ENCODE measurements around the gene LIN28B.

The LIN28B gene

GRCh38 chr6:104930939-104931338 lies 26.0 kb upstream of the LIN28B start:
- DNase-seq (ENCODE audit: low read depth), result no peak
- TF ChIP-seq CTCF (conservative IDR thresholded peaks at IDR 0.05; ENCODE audit: low read depth, low read length), result no peak

DNA sequence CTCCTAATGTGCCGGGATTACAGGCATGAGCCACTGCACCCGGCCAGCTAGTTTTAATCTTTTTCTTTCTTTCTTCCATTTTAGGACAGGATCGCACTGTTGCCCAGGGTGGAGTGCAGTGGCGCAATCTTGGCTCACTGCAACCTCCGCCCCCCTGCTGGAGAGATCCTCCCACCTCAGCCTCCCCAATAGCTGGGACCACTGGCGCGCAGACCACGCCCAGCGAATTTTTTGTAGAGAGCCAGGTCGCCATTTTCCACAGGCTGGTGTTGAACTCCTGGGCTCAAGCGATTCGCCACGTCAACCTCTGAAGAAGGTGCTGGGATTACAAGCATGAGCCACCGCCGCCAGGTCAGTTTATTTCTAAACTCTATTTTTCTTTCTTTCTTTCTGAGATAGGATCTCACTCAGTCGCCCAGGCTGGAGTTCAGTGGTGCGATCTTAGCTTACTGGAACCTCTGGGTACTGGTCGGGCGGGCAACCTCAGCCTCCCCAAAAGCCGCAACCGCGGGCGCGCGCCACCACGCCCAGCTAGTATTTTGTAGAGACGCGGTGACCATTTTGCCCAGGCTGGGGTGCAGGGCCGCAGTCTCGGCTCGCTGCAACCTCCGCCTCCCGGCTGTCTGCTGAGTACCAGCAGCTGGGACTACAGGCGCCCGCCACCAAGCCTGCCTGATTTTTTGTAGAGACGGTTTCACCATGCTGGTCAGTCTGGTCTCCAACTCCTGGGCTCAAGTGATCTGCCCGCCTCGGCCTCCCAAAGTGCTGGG lies 20.0 kb upstream of the LIN28B start:
- DNase-seq (ENCODE audit: low read depth), result no peak
- no peak for TF ChIP-seq CTCF (conservative IDR thresholded peaks at IDR 0.05; ENCODE audit: low read depth, low read length)
- no peak overlapping the region for H3K4me3 ChIP-seq (ENCODE audit: low read depth, low read length)

More at GRCh38 chr6:104930939-104931338, 26.0 kb upstream of the LIN28B start:
- H3K4me3 ChIP-seq (ENCODE audit: low read depth, low read length), result no peak overlapping the region

DNA sequence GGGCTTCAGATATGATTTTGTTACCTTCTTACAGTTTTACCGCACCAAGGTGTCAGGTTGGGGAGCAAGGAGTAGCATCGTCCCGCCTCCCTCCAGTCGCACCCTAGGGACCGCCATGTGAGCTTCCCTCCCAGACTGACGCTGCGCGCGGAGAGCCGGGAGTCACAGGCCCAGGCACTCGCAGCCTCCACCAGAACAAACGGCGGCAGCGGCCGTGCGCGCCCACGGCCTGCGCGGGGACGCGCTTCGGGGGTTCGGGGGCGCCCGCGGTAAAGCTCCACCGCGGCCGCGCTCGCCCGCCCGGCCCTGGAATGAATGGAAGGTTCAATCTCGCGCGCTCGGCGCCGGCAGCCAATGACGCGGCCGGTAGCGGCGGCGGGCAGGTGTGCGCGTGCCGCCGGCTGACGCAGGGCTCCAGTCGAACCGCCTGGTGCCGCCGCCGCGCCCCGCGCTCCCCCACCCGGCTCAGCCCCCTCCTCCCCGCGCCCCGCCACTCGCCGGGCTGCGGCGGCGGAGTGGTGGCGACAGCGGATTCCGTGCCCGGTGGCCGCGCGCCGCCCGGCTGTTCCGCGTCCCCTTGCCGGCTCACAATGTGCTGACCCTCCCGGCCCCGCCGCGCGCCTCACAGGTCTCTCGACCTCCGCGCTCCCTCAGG lies 16.5 kb upstream of the LIN28B start:
- no peak for DNase-seq (ENCODE audit: low read depth)
- H3K4me3 ChIP-seq (ENCODE audit: low read depth, low read length), result peak overlapping the region; percentile 45
- no peak for TF ChIP-seq CTCF (conservative IDR thresholded peaks at IDR 0.05; ENCODE audit: low read depth, low read length)

DNA sequence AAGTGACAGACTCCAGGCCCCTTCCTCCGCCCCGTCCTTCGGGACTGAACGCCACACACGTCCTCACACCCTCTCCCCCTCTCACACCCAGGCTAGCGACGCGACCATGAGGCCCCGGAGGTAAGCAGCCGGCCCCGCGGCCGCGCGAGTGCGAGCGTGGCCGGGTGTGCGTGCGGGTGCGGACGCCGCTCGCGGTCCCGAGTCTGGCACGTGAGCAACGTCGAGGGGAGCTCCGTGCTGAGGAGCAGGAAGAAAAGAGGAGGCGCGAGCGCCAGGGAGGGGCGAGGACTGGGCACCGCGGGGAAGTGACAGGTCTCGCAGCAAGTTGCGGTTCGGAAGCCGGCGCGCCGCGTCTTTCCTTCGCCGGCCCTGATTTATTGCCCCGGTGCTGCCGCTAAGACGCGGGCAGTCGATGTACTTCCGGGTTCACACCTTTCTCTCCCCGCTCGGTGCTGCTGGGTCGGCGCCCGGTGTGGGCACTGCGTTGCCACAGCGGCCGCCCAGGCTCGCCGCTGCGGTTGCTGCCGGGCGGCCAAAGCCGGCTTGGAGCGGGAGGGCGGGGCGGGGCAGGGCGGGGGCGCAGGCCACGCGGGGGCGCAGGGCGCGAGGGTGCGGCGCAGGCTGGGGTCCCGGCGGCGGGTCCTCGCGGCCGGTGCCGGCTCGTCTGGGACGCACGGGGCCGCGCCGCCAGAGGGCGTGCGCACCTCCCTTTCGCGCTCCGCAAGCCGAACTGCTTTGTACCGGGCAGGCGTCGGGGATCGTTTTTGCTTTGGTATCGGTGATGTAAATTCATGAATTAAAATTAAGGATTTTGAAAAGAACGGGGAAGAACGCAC lies 15.8 kb upstream of the LIN28B start:
- peak; percentile 50 for DNase-seq (ENCODE audit: low read depth)
- H3K4me3 ChIP-seq (ENCODE audit: low read depth, low read length), result peak overlapping the region; percentile 45
- peak; percentile 58 for TF ChIP-seq CTCF (conservative IDR thresholded peaks at IDR 0.05; ENCODE audit: low read depth, low read length)

DNA sequence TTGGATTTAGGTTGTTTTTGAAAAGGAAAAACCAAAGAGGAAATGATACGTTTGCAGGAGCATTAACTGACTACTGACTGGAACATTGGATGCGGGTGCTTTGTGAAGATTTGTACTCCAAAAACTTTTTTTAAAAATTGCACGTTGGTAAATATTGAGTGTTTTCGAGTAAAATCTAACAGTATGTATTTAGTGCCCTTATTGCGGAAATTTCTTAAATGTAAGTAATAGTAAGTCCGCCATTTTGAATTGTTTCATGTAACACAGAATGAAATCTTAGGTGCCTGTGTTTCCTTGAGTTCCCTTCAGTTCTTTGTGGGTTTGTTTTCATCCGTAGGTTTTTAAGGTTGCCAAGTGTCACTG lies 15.2 kb upstream of the LIN28B start:
- no peak for DNase-seq (ENCODE audit: low read depth)
- H3K4me3 ChIP-seq (ENCODE audit: low read depth, low read length), result peak overlapping the region; percentile 45
- no peak for TF ChIP-seq CTCF (conservative IDR thresholded peaks at IDR 0.05; ENCODE audit: low read depth, low read length)

DNA sequence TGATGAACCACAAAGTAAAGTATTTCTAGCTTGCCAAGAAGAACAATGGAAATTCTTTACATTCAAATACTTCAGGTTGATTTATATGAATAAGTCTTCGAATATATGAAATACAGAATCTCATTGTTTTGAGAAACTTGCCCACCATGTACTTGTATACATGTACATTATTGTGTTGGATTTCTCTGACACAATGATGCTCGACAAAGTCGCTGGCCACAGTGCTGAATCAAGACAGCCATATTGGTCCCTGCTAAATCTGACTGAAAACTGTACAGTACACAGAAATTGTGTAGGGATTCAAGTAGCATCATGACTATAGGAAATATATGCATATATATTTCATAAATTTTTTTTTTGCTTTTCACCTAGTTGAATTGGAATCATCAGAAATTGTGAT lies 13.1 kb upstream of the LIN28B start:
- no peak for TF ChIP-seq CTCF (conservative IDR thresholded peaks at IDR 0.05; ENCODE audit: low read depth, low read length)
- H3K4me3 ChIP-seq (ENCODE audit: low read depth, low read length), result no peak overlapping the region
- DNase-seq (ENCODE audit: low read depth), result peak; percentile 43

Data from choroid plexus epithelial cell (primary cell).